Measurements from ENCODE around the gene STAMBPL1. TPM values are rescaled to one million over a fixed set of nuclear protein-coding genes. Genes with fewer than 3 reads are reported as not detected.

The STAMBPL1 gene
- total RNA-seq, 4 donors from 2014 or later = 14.4 to 26.3 (median 22.3) TPM

- WGBS, 2 donors (ENCODE audit: low coverage in 1 of 2) = 43 to 62% methylated on average over 7 to 8 of the region's 8 CpGs
- no peaks in the 10 kb centered on the region for H3K36me3 ChIP-seq
- ATAC-seq = no peak
- peaks cover 0 to 30% (median 3%) of the 10 kb centered on the region in 3 donors for H3K4me1 ChIP-seq
- H3K27me3 ChIP-seq = no peaks in the 10 kb centered on the region
- no peak overlapping the region for H3K4me3 ChIP-seq
- TF ChIP-seq CTCF (IDR thresholded peaks at IDR 0.05) (no peak), POLR2AphosphoS5 (IDR thresholded peaks at IDR 0.05) (no peak), EP300 (IDR thresholded peaks at IDR 0.05) (no peak), POLR2A (IDR thresholded peaks at IDR 0.05) (no peak)
- H3K9me3 ChIP-seq = no peaks in the 10 kb centered on the region
- peak overlapping the region in 3 of 4 donors; percentile 61 to 71 (median 64) for H3K27ac ChIP-seq
These were observed 17.2 kb downstream of the STAMBPL1 start for GRCh38 chr10:88896994-88897853.

- Histone ChIP-seq H3K27ac (no peak overlapping the region), H3K4me1 (peaks cover 0 to 26% (median 3%) of the 10 kb centered on the region in 3 donors), H3K4me3 (no peak overlapping the region), H3K27me3 (no peaks in the 10 kb centered on the region), H3K9me3 (no peaks in the 10 kb centered on the region), H3K36me3 (no peaks in the 10 kb centered on the region)
- ATAC-seq = no peak
- 80 to 92% methylated on average over 2 to 3 of the region's 3 CpGs for WGBS, 2 donors (ENCODE audit: low coverage in 1 of 2)
- TF ChIP-seq POLR2AphosphoS5 (IDR thresholded peaks at IDR 0.05) (no peak), CTCF (IDR thresholded peaks at IDR 0.05) (no peak), POLR2A (IDR thresholded peaks at IDR 0.05) (no peak), EP300 (IDR thresholded peaks at IDR 0.05) (no peak)
These were observed 18.7 kb downstream of the STAMBPL1 start for GRCh38 chr10:88898727-88899126.

GRCh38 chr10:88899886-88900285 is 19.8 kb downstream of the STAMBPL1 start:
- H3K27ac ChIP-seq = no peak overlapping the region
- no peaks in the 10 kb centered on the region for H3K36me3 ChIP-seq
- no peak for ATAC-seq
- H3K4me3 ChIP-seq = no peak overlapping the region
- H3K4me1 ChIP-seq = peaks cover 0 to 26% (median 3%) of the 10 kb centered on the region in 3 donors
- 58% methylated on average over 2 of the region's 2 CpGs for WGBS, 2 donors (ENCODE audit: low coverage in 1 of 2)
- no peaks in the 10 kb centered on the region for H3K9me3 ChIP-seq
- TF ChIP-seq EP300 (IDR thresholded peaks at IDR 0.05) = no peak
- TF ChIP-seq POLR2A (IDR thresholded peaks at IDR 0.05) = no peak
- no peak for TF ChIP-seq CTCF (IDR thresholded peaks at IDR 0.05)
- no peak for TF ChIP-seq POLR2AphosphoS5 (IDR thresholded peaks at IDR 0.05)
- H3K27me3 ChIP-seq = no peaks in the 10 kb centered on the region

- no peak overlapping the region for H3K4me3 ChIP-seq
- H3K27ac ChIP-seq = peak overlapping the region in 2 of 4 donors; percentile 10 to 44
- H3K9me3 ChIP-seq = no peaks in the 10 kb centered on the region
- WGBS, 2 donors (ENCODE audit: low coverage in 1 of 2) = 88% methylated on average over 1 of the region's 1 CpG
- H3K36me3 ChIP-seq = no peaks in the 10 kb centered on the region
- peaks cover 0 to 23% (median 3%) of the 10 kb centered on the region in 3 donors for H3K4me1 ChIP-seq
- no peaks in the 10 kb centered on the region for H3K27me3 ChIP-seq
- no peak for ATAC-seq
- TF ChIP-seq CTCF (IDR thresholded peaks at IDR 0.05) (no peak), POLR2AphosphoS5 (IDR thresholded peaks at IDR 0.05) (no peak), POLR2A (IDR thresholded peaks at IDR 0.05) (no peak), EP300 (IDR thresholded peaks at IDR 0.05) (no peak)
These were observed 21.4 kb downstream of the STAMBPL1 start for GRCh38 chr10:88901206-88901983.
